GM12878 (cell line): Measurements from ENCODE around the gene RTN4RL1. TPM values are rescaled to one million over a fixed set of nuclear protein-coding genes. Genes with fewer than 3 reads are reported as not detected.

ENCODE experiments used
- BHLHE40 ChIP-seq, 2 experiments: fragments of 450-650 bp in 1 of 2; IDR thresholded peaks; 2 replicates each; pipeline ENCODE4 v1.6.1; 2011 to 2017; ENCODE audit warnings: low read depth in 2 of 2, borderline replicate concordance in 1 of 2, improper control_type of control experiment in 1 of 2, low read length in 1 of 2, mild to moderate bottlenecking in 1 of 2
- EED ChIP-seq: sonication (generic); IDR thresholded peaks from 2 replicates; pipeline ENCODE4 v1.6.1; 2016; ENCODE audit warnings: antibody characterized with exemption, low read depth
- EGR1 ChIP-seq, 2 experiments: IDR thresholded peaks; 1 replicate in 1 of 2; 2 replicates in 1 of 2; pipeline ENCODE4 v1.6.1; 2011 to 2012; ENCODE audit warnings: low read depth in 2 of 2, low read length in 2 of 2, borderline replicate concordance in 1 of 2, mild to moderate bottlenecking in 1 of 2, moderate library complexity in 1 of 2
- GABPA ChIP-seq: IDR thresholded peaks from 2 replicates; pipeline ENCODE4 v1.6.1; 2014; ENCODE audit warnings: antibody characterized with exemption, low read depth, mild to moderate bottlenecking, inconsistent platforms
- GATAD2B ChIP-seq: fragments of 450-650 bp; conservative IDR thresholded peaks from 2 replicates; pipeline ENCODE4 v1.6.1; 2017; ENCODE audit warnings: low read depth, mild to moderate bottlenecking, moderate library complexity
- IKZF1 ChIP-seq: fragments of 450-650 bp; conservative IDR thresholded peaks from 2 replicates; pipeline ENCODE4 v1.6.1; 2017; ENCODE audit warnings: antibody characterized with exemption, mild to moderate bottlenecking
- LARP7 ChIP-seq: fragments of 450-650 bp; IDR thresholded peaks from 2 replicates; pipeline ENCODE4 v1.6.1; 2017; ENCODE audit warnings: mild to moderate bottlenecking
- NR2C1 ChIP-seq: fragments of 450-650 bp; IDR thresholded peaks from 2 replicates; pipeline ENCODE4 v1.6.1; 2017; ENCODE audit warnings: antibody characterized with exemption, mild to moderate bottlenecking, moderate library complexity
- POLR2AphosphoS5 ChIP-seq: IDR thresholded peaks from 2 replicates; pipeline ENCODE4 v1.6.1; 2011; ENCODE audit warnings: mild to moderate bottlenecking, low read length, inconsistent platforms
- RAD21 ChIP-seq: IDR thresholded peaks from 2 replicates; pipeline ENCODE4 v1.6.1; 2011; ENCODE audit warnings: mild to moderate bottlenecking, low read depth, low read length, moderate library complexity; ENCODE audit not compliant: insufficient read depth
- REST ChIP-seq: IDR thresholded peaks from 2 replicates; pipeline ENCODE4 v1.6.1; 2012; ENCODE audit warnings: mild to moderate bottlenecking, low read depth, low read length
- SIN3A ChIP-seq: IDR thresholded peaks from 2 replicates; pipeline ENCODE4 v1.6.1; 2012; ENCODE audit warnings: low read depth, low read length, improper control_type of control experiment
- TCF12 ChIP-seq: IDR thresholded peaks from 2 replicates; pipeline ENCODE4 v1.6.1; 2011; ENCODE audit warnings: low read depth, mild to moderate bottlenecking, low read length
- TCF3 ChIP-seq: IDR thresholded peaks from 2 replicates; pipeline ENCODE4 v1.6.1; 2012; ENCODE audit warnings: low read depth, mild to moderate bottlenecking, low read length, borderline replicate concordance; ENCODE audit not compliant: insufficient read depth
- YY1 ChIP-seq: IDR thresholded peaks from 2 replicates; pipeline ENCODE4 v1.6.1; 2011; ENCODE audit warnings: low read depth, mild to moderate bottlenecking, low read length
- ZNF217 ChIP-seq: fragments of 450-650 bp; IDR thresholded peaks from 2 replicates; pipeline ENCODE4 v1.6.1; 2017; ENCODE audit warnings: antibody characterized with exemption, mild to moderate bottlenecking
- ZNF687 ChIP-seq: fragments of 450-650 bp; IDR thresholded peaks from 2 replicates; pipeline ENCODE4 v1.6.1; 2017; ENCODE audit warnings: mild to moderate bottlenecking, moderate library complexity
- ZZZ3 ChIP-seq: IDR thresholded peaks from 2 replicates; pipeline ENCODE4 v1.6.1; 2011; ENCODE audit warnings: low read depth; ENCODE audit not compliant: control insufficient read depth, insufficient read length
- polyA plus RNA-seq, 11 experiments: library from polyadenylated mRNA; depleted of rRNA in 4 of 11; unstranded in 6 of 11; stranded (reverse) in 5 of 11; fragments of >200 nt; fragmentation: Nextera tagmentation in 4 of 11; fragmentation: Illumina TruSeq in 1 of 11; extraction: Ambion mirVana in 4 of 11; extraction: Trizol in 1 of 11; gene quantifications; 1 replicate in 1 of 11; 2 replicates in 10 of 11; pipeline versions ENCODE4 v1.2.1 to v1.2.3, GENCODE V29; 2011 to 2016; ENCODE audit warnings: inconsistent platforms in 2 of 11, missing spikeins in 2 of 11, low read depth in 1 of 11
- total RNA-seq, 4 experiments: library from RNA; depleted of rRNA in 3 of 4; stranded (reverse); fragments of >200 nt in 3 of 4; fragmentation: Illumina TruSeq in 1 of 4; extraction: Trizol in 1 of 4; gene quantifications; 2 replicates each; pipeline versions ENCODE4 v1.2.1 to v1.2.3, GENCODE V29; 2013 to 2021

The RTN4RL1 gene
- total and polyA plus RNA-seq, 10 of the 15 experiments (the other 5 are each of a cell fraction or from before 2014, with no cell fraction given): 0.08 to 0.11 (median 0.10) TPM; not detected in 7

GRCh38 chr17:2054512-2055291 is 29.6 kb upstream of the RTN4RL1 start, which contains the start of gene HIC1 (continued):
- TF ChIP-seq SIN3A (0 out of 2 replicates have a peak, but pooled peaks have one; percentile 42), GATAD2B (peak; percentile 60; the same call in 1 of the 2 replicates), EGR1 (IDR thresholded peaks at IDR 0.05; ENCODE audit: borderline replicate concordance in 1 of 2, low read depth in 2 of 2, low read length in 2 of 2) (peak in 1 of 2 experiments; percentile 6; a peak in 2 of 3 replicates), ZZZ3 (no peak), RAD21 (peak; percentile 87), BHLHE40 (IDR thresholded peaks at IDR 0.05; ENCODE audit: borderline replicate concordance in 1 of 2, low read depth in 2 of 2, low read length in 1 of 2) (peak; percentile 10 to 88; a peak in 2 of 4 replicates), POLR2AphosphoS5 (peak; percentile 84), ZNF217 (0 out of 2 replicates have a peak, but pooled peaks have one; percentile 35), IKZF1 (peak; percentile 48; the same call in 1 of the 2 replicates), TCF3 (0 out of 2 replicates have a peak, but pooled peaks have one; percentile 35), TCF12 (peak; percentile 43; the same call in 1 of the 2 replicates), YY1 (peak; percentile 60), REST (0 out of 2 replicates have a peak, but pooled peaks have one; percentile 33), NR2C1 (peak; percentile 2; the same call in 1 of the 2 replicates), LARP7 (peak; percentile 70; the same call in 1 of the 2 replicates), ZNF687 (peak; percentile 32; the same call in 1 of the 2 replicates), GABPA (no peak), EED (0 out of 2 replicates have a peak, but pooled peaks have one; percentile 16)
